ENCODE data around the gene MATK.

GRCh38 chr19:3816566-3817218, 30.5 kb upstream of the MATK start:
- TF ChIP-seq POLR2A (IDR thresholded peaks at IDR 0.05) = no peak
- TF ChIP-seq POLR2AphosphoS5 (IDR thresholded peaks at IDR 0.05) = no peak

Measured in sigmoid colon (tissue), 4 donors.